ENCODE measurements around the gene GJA10.
"Not testable (repeated sequence)": the region's sequence is repeated elsewhere in the genome, so short reads cannot be mapped to it uniquely, and the experiment has no call there.

The GJA10 gene

DNA sequence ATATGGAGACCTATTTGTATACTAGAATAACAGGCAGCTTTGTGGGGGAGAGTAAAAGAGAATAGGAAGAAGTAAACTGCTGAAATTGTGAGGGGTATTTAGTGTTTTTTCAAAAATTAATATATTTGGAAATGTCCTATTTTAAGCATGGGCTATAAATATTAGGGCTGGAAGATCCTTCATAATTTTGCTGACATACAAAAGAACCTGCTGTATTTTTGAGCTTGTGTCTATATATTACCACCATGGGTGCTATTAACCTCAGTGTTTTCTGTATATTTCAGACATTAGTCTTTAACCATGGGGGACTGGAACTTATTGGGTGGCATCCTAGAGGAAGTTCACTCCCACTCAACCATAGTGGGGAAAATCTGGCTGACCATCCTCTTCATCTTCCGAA, at the start of gene GJA10:
GJA10 (plus strand) TSS at position 301 of the 400 bp plus-strand sequence; CDS start at position 301, 0 bp downstream.
- no peak for DNase-seq (ENCODE audit: low read depth)

DNA sequence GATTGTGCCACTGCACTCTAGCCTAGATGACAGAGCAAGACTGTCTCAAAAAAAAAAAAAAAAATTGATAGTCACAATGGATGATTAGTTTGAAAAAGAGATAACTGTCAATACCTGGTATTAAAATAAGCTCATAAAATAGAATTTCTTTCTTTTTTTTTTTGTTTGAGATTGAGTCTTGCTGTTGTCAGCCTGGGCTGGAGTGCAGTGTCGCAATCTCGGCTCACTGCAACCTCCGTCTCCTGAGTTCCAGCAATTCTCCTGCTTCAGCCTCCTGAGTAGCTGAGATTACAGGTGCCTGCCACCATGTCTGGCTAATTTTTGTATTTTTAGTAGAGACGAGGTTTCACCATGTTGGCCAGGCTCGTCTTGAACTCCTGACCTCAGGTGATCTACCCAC, 46.8 kb upstream of the GJA10 start:
- not testable (repeated sequence) for DNase-seq (ENCODE audit: low read depth)

DNA sequence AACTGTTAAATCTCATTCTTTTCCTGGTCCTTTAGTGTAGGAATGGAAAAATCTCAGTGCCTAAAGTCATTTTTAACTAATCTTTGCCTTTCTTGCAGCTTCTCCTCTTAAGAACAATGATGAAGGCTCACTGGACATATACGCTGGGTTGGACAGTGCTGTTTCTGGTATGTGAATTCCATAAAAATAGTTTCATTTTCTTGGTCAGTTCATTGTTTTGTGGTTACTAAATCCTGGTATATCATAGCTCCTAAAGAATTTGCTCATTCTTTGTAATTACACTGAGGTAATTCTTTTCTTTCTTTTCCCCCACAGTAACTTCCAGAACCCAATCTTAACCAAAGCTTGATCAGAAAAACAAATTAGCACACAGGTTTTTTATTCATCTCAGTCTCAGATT, 41.2 kb upstream of the GJA10 start:
- no peak for DNase-seq (ENCODE audit: low read depth)

DNA sequence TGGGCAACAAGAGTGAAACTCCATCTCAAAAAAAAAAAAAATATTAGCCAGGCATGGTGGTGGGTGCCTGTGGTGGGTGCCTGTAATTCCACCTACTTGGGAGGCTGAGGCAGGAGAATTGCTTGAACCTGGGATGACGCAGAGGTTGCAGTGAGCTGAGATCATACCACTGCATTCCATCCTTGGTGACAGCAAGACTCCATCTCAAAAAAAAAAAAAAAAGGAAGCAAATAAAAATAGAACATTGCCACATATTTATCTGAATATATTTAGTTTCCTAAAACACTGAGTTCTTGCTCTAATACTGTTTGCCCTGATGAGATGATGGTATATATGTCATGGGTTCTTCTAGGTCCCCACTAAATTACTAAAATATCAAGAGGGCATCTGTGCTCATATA, 36.2 kb upstream of the GJA10 start:
- DNase-seq (ENCODE audit: low read depth) = no peak

DNA sequence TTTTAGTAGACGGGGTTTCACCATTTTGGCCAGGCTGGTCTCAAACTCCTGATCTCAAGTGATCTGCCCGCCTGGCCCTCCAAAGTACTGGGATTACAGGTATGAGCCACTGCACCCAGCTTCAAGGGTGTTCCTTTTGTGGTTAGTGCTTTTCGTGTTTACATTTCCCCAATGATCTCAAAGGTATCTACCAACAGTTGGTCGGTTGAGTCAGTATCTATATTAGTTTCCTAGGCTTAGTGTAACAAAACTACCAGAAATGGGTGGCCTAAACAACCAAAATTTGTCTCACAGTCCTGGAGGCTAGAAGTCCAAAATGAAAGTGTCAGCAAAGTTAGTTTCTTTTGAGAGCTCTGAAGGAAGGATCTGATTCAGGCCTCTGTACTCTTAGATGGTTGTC, 34.5 kb upstream of the GJA10 start:
- no peak for DNase-seq (ENCODE audit: low read depth)

DNA sequence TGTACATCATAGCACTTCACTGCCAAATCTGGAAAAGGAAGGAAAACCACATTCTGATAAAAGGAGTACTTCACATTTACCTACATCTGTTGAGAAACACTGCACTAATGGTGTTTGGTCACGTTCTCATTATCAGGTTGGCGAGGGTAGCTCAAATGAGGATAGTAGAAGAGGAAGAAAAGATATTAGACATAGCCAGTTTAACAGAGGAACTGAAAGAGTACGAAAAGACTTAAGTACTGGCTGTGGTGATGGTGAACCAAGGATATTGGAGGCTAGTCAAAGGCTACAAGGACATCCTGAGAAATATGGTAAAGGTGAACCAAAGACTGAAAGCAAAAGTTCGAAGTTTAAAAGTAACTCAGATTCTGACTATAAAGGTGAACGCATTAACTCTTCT, 32.0 kb upstream of the GJA10 start:
- DNase-seq (ENCODE audit: low read depth) = no peak

DNA sequence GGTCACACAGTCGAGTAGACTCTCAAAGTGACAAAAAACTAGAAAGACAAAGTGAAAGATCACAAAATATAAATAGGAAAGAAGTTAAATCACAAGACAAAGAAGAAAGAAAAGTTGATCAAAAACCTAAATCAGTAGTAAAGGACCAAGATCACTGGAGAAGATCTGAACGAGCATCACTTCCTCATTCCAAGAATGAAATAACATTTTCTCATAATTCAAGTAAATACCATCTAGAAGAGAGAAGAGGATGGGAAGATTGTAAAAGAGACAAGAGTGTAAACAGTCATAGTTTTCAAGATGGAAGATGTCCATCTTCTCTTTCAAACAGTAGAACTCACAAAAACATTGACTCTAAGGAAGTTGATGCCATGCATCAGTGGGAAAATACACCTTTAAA, 31.6 kb upstream of the GJA10 start:
- DNase-seq (ENCODE audit: low read depth) = no peak

DNA sequence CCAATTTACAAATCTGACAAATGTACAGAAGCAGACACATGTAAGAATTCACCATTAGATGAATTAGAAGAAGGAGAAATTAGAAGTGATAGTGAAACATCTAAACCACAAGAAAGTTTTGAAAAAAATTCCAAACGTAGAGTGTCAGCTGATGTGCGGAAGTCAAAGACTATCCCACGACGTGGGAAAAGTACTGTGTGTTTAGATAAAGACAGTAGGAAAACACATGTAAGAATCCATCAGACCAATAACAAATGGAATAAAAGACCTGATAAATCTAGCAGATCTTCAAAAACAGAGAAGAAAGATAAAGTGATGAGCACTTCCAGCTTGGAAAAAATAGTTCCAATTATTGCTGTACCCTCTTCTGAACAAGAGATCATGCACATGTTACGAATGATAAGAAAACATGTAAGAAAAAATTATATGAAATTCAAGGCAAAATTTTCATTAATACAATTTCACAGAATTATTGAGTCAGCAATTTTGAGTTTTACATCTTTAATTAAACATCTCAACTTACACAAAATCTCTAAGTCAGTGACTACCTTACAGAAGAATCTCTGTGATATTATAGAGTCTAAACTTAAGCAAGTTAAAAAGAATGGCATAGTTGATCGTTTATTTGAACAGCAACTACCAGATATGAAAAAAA, 28.1 kb upstream of the GJA10 start:
- DNase-seq (ENCODE audit: low read depth) = no peak

DNA sequence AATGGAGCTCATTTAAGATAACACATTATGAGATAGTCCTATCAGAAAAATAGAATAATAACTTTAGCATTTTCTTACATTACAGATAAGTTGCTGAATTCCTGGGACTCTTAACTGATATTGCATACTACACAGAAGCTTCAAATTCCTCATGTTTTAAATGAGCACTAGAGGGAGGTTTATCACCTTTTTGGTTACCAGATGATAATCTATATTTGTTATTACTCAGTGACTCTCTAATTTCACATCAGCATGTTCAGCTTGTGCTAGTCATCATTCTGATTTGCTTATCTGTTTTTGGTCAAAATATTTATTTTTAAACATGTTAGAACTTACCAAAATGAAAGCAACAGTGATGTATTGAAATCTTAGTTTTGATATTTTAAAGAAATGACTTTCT, 20.5 kb upstream of the GJA10 start:
- DNase-seq (ENCODE audit: low read depth) = no peak

DNA sequence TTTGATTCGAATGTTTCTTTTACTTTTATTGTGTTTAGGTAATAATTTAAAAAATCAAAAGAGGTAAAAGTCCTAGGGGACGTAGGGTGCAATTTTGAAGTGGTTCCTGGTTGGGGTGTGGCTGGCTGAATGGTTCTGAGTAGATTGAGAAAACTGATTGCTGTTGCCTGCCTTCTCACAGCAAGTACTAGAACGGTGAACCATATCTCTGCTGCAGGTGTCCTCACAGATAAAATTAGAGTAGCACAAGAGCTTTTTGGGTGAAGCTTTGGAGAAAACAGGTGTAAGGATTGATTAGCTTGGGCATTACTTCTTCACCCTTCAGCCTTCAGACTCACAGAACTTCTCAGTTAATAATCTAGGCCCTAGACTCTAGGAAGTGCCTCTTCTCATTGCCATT, 19.8 kb upstream of the GJA10 start:
- DNase-seq (ENCODE audit: low read depth) = no peak

DNA sequence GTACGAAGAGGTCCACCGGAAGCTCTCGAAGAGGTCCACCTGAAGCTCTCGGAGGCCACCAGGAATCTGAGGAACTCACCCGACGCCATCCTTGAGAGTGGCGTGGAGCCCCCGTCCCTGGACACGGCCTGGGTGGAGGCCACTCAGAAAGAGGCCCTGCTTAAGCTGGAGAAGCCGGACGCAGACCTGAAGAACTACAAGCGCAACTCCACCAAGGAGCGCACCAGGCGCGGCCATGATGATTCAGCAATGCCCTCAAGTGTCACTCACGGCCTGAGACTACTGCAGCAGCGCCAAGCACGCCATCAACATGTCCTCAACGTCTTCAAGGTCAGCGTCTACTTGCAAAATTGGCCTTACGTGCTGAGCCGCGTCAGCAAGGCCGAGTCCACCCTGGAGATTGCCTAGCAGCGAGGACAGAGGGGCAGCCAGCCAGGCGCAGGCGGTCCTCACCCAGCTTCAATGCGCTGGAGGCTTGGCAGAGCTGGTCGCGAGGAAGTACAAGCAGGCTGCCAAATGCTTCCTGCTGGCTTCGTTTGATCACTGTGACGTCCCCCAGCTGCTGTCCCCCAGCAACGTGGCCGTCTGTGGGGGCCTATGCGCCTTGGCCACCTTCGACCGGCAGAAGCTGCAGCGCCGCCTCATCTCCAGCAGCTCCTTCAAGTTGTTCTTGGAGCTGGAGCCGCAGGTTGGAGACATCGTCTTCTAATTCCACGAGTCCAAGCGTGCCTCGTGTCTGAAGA, 7.7 kb upstream of the GJA10 start:
- no peak for DNase-seq (ENCODE audit: low read depth)

DNA sequence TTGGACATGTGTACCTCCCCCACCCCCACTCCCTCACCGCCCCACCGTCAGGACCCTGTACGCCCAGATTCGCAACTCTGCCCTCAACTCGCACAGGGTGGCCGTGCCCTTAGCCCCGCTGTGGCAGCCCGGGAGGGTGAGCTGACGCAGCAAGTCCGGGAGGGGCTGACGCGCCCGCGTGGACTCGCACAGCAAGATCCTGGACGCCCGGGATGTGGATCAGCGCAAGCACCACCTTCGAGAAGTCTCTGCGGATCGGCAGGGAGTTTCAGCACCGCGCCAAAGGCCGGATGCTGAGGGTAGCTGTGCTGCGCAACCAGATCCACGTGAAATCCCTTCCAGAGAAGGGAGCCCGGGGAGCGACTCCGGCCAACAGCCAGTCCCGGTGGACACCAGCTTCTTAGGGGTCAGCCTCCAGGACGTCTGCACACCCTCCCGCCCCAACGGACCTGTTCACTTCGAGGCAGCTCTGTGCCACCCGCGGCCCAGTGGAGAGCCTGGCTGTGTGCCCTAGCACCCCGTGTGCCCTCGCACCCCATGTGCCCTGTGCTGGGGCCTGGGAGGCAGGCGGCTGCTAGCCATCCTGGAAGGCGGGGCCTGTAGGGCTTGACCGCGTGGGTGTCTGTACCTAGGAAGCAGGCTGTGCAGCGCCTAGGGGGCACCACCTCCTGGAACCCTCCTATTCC, 6.7 kb upstream of the GJA10 start:
- no peak for DNase-seq (ENCODE audit: low read depth)

DNA sequence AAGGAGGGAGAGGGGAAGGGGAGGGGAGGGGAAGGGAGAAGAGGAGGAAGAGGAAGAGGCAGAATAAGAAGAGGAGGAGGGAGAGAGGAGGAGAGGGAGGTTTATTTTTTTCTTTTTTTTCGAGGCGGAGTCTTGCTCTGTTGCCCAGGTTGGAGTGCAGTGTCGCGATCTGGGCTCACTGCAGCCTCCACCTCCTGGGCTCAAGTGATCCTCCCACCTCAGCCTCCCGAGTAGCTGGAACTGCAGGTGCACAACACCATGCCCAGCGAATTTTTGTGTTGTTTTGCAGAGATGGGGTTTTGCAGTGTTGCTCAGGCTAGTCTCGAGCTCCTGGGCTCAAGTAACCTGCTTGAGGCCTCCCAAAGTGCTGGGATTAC, 6.1 kb upstream of the GJA10 start:
- DNase-seq (ENCODE audit: low read depth) = no peak

DNA sequence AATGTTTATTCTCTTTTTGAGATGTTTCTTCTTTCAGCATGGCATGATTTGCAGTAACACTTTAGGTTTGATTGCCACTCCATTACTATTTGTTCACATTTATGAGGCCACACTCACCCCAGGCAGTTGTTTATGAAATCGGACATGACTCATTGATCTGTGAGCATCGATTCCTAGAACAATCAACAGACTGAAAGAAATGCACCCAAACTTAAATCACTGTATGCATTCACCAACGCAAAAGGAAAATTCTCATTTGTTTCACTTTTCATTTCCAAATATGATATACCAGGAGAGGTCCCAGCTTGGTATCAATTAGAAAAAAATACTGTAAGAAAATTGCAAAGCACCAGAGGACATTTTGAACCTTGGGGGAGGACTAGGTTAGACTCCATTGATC, 5.4 kb upstream of the GJA10 start:
- DNase-seq (ENCODE audit: low read depth) = no peak

DNA sequence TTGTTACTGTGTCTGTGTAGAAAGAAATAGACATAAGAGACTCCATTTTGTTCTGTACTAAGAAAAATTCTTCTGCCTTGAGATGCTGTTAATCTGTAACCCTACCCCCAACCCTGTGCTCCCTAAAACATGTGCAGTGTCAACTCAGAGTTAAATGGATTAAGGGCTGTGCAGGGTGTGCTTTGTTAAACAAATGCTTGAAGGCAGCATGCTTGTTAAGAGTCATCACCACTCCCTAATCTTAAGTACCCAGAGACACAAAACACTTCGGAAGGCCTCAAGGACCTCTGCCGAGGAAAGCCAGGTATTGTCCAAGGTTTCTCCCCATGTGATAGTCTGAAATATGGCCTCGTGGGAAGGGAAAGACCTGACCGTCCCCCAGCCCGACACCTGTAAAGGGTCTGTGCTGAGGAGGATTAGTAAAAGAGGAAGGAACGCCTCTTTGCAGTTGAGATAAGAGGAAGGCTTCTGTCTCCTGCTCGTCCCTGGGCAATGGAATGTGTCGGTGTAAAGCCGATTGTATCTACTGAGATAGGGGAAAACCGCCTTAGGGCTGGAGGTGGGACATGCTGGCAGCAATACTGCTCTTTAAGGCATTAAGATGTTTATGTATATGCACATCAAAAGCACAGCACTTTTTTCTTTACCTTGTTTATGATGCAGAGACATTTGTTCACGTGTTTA, 3.3 kb upstream of the GJA10 start:
- not testable (repeated sequence) for DNase-seq (ENCODE audit: low read depth)

DNA sequence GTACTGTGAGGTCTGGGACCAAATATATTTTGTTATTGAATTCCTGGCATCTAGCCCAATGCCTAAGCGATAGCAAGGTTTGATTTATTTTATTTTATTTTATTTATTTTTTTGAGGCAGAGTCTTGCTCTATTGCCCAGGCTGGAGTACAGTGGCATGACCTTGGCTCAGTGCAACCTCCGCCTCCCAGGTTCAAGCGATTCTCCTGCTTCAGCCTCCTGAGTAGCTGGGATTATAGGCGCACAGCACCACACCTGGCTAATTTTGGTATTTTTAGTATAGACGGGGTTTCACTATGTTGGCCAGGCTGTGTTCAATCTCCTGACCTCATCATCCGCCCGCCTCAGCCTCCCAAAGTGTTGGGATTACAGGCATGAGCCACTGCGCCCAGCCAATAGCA, 1.7 kb upstream of the GJA10 start:
- DNase-seq (ENCODE audit: low read depth) = not testable (repeated sequence)

DNA sequence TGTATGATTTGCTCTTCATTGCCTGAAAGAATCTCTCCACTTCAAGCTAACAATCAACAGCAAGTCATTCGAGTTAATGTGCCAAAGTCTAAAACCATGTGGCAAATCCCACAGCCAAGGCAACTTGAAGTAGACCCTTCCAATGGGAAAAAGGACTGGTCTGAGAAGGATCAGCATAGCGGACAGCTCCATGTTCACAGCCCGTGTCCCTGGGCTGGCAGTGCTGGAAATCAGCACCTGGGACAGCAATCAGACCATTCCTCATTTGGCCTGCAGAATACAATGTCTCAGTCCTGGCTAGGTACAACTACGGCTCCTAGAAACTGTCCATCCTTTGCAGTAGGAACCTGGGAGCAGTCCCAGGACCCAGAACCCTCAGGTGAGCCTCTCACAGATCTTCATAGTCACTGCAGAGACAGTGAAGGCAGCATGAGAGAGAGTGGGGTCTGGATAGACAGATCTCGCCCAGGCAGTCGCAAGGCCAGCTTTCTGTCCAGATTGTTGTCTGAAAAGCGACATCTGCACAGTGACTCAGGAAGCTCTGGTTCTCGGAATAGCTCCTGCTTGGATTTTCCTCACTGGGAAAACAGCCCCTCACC, 1.1 kb downstream of the GJA10 start:
- DNase-seq (ENCODE audit: low read depth) = no peak

DNA sequence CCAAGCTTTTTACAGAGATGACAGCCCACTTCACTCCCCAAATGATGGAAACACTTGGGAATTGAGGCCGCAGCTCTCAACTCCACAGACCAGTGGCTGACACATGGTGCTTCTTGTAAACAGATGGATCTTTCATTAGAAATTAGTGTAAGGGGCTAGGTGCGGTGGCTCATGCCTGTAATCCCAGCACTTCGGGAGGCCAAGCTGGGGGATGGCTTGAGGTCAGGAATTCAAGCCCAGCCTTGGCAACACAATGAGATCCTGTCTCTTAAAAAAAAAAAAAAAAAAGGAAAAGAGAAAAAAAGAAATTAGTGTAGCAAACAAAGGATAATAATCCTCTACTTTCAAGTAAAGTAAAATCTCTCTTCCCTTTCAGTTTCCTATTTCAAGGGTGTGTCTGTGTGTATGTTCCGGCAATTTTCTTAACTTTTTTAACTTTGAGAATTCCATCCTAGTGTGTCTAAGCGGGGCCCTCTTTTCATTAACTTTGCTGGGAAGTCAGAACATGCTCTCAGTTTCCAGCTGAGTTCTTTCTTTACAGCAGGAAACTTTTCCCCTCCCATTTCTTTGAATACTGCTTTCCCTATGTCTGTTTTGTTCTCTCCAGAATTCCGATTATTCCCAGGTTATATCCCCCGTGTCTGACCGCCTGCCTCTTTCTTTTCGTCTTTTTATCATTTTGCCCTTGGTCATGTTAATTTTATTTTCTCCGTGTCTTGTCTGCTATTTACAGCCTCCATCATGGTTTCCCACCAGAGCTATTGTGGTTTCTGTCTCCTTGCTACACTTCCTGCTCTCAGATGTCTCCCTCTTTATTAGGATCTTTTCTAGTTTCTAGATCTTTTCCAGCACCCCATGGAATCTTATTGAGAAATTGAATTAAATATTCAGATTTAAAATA, 16.0 kb downstream of the GJA10 start:
- not testable (repeated sequence) for DNase-seq (ENCODE audit: low read depth)

DNA sequence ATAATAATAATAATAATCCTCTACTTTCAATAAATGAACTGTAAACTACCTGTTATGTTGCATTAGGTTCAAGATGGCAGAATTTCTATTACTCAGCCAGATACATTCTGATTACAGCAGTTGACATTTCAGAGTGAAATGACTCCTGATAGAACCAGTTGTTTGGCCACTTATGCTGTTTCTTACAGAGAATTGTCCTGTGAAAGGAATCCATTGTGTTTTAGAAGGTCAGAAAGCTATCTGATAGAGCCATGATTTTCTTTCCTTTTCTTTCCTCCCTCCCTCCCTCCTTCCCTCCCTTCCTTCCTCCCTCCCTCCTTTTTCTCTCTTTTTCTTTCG, 16.6 kb downstream of the GJA10 start:
- DNase-seq (ENCODE audit: low read depth) = no peak

DNA sequence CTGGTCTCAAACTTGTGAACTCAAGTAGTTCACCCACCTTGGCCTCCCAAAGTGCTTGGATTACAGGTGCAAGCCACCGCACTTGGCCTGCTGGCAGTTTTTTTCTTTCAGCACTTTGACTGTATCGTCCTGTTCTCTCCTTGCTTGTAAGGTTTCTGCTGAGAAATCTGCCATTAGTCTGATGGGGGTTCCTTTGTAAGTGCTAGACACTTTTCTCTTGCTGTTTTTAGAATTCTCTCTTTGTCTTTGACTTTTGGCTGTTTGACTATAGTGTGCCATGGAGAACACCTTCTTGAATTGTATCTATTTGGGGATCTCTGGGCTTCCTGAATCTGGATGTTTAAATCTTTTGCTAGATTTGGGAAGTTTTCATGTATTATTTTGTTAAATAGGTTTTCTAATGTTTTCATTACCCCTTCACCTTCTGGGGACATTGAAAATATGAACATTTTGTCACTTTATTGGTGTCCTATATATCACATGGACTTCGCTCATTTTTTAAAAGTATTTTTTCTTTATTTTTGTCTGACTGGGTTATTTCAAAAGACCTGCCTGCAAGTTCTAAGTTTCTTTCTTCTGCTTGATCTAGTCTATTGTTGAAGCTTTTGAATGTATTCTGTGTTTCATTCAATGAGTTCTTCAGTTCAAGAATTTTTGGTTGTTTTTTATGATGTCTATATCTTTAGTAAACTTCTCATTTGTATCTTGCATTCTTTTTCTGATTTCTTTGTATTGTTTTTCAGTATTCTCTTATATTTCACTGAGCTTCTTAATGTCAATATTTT, 22.1 kb downstream of the GJA10 start:
- DNase-seq (ENCODE audit: low read depth) = no peak

DNA sequence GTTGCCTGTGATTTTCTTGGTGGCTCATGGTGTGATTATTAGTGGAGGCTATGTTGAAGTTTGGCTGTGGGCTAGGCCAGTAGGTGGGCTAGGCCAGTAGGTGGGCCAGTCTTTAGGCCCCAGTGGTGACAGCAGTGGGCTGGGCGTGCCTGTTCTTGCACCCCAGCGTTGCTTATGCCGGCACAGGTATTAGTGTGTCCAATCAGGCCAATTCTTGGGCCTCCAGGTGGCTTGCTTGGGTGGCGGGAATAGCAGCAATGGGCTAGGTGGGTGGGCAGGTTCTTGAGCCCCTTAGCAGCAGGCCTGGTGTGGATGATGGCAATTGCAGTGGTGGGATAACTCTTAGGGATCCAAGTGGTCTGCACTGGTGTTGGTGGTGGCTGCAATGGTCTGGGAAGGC, 22.9 kb downstream of the GJA10 start:
- no peak for DNase-seq (ENCODE audit: low read depth)

Measured in CMK (cell line).